Loucy (cell line): ENCODE results near the gene LRBA.
"Not testable (repeated sequence)": the region's sequence is repeated elsewhere in the genome, so short reads cannot be mapped to it uniquely, and the experiment has no call there.

Experiments
- H2AFZ ChIP-seq: fragments of 200-600 bp; sonication (generic); 2 replicates; pipeline ENCODE4 v1.6.0; 2016; ENCODE audit warnings: antibody characterized with exemption, mild to moderate bottlenecking, low read length, moderate library complexity
- H3F3A ChIP-seq: fragments of 200-600 bp; 2 replicates; pipeline ENCODE4 v1.6.0; 2016; ENCODE audit warnings: antibody characterized with exemption, low read depth, mild to moderate bottlenecking
- H3K27me3 ChIP-seq: fragments of 200-600 bp; sonication (generic); 2 replicates; pipeline ENCODE4 v1.6.1; 2014; ENCODE audit warnings: low read length, mild to moderate bottlenecking; ENCODE audit not compliant: insufficient read depth, poor library complexity, severe bottlenecking
- H3K36me3 ChIP-seq: fragments of 200-600 bp; sonication (generic); 2 replicates; pipeline ENCODE4 v1.6.1; 2016; ENCODE audit warnings: low read length; ENCODE audit not compliant: insufficient read depth
- H3K4me1 ChIP-seq: fragments of 200-600 bp; sonication (generic); 2 replicates; pipeline ENCODE4 v1.5.1; 2014; ENCODE audit warnings: low read length, mild to moderate bottlenecking; ENCODE audit not compliant: insufficient read depth, poor library complexity, severe bottlenecking
- H3K4me2 ChIP-seq: fragments of 200-600 bp; sonication (generic); 2 replicates; pipeline ENCODE4 v1.6.0; 2014; ENCODE audit warnings: antibody characterized with exemption, low read length, low read depth, mild to moderate bottlenecking; ENCODE audit not compliant: poor library complexity, severe bottlenecking
- H3K4me3 ChIP-seq: fragments of 200-600 bp; sonication (generic); 2 replicates; pipeline ENCODE4 v1.5.1; 2014; ENCODE audit warnings: low read length, mild to moderate bottlenecking, mixed read lengths; ENCODE audit not compliant: poor library complexity, severe bottlenecking
- H3K79me2 ChIP-seq: fragments of 200-600 bp; sonication (generic); 2 replicates; pipeline ENCODE4 v1.6.1; 2014; ENCODE audit warnings: low read length; ENCODE audit not compliant: insufficient read depth
- H3K9ac ChIP-seq: fragments of 200-600 bp; sonication (generic); 2 replicates; pipeline ENCODE4 v1.6.0; 2014; ENCODE audit warnings: mild to moderate bottlenecking, low read depth, low read length, moderate library complexity; ENCODE audit not compliant: poor library complexity, severe bottlenecking
- H3K9me2 ChIP-seq: fragments of 200-600 bp; sonication (generic); replicated peaks from 2 replicates; pipeline ENCODE4 v1.6.1; 2016; ENCODE audit warnings: low read depth, low read length, mixed read lengths
- H3K9me3 ChIP-seq: fragments of 200-600 bp; sonication (generic); 2 replicates; pipeline ENCODE4 v1.6.1; 2014; ENCODE audit warnings: mild to moderate bottlenecking, antibody characterized with exemption, low read length, low read depth; ENCODE audit not compliant: insufficient read depth
- H4K20me1 ChIP-seq: fragments of 200-600 bp; sonication (generic); 2 replicates; pipeline ENCODE4 v1.6.0; 2014; ENCODE audit warnings: antibody characterized with exemption, low read length, mild to moderate bottlenecking; ENCODE audit not compliant: insufficient read depth, poor library complexity, severe bottlenecking
- EZH2phosphoT487 ChIP-seq: fragments of 200-600 bp; IDR thresholded peaks from 2 replicates; pipeline ENCODE4 v1.6.1; 2018; ENCODE audit warnings: antibody characterized with exemption, mild to moderate bottlenecking, moderate library complexity, borderline replicate concordance
- TF ChIP-seq, protein P1 (sequence below): fragments of 200-600 bp; sonication (generic); conservative IDR thresholded peaks from 2 replicates; pipeline ENCODE4 v1.5.1; 2014; ENCODE audit warnings: mild to moderate bottlenecking, antibody characterized with exemption, low read length

Gene LRBA

DNA sequence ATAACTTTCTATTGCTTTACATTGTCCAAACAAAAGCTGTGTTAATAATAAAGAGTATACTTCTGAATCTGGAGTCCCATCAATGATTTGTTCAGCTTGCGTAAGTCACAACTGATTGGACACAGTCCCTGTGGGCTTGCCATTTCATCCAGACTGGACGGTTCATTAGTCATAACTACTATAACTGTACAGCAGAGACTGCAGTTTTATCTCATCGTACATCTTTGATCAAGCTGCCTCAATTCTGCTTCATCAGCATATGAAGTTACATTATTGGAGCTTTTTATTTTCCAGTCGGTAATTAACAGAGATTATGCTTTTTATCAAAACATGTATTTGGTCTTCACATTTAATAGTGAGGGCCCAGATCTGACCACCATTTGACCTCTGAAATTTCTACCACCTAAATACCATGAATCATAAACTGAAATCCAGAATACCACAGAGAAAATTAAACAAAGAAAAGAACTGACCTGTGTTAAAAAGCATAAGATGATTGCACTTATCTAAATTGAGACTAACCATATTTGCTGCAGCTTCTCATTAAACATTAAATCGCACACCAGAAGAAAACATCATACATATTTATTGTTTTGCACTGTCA is 445.6 kb downstream of the LRBA start:
- no peak overlapping the region for H3K9ac ChIP-seq
- H3K79me2 ChIP-seq: no peaks in the 10 kb centered on the region
- no peaks in the 10 kb centered on the region for H3K36me3 ChIP-seq
- H3K4me2 ChIP-seq: no peak overlapping the region
- no peak overlapping the region for H3K4me3 ChIP-seq
- no peaks in the 10 kb centered on the region for H3K27me3 ChIP-seq
- H3F3A ChIP-seq: no peaks in the 10 kb centered on the region
- no peaks in the 10 kb centered on the region for H4K20me1 ChIP-seq
- no peaks in the 10 kb centered on the region for H3K9me2 ChIP-seq
- H3K4me1 ChIP-seq: peaks cover 26% of the 10 kb centered on the region
- no peaks in the 10 kb centered on the region for H3K9me3 ChIP-seq
- no peak overlapping the region for H2AFZ ChIP-seq
- TF ChIP-seq, protein P1, sequence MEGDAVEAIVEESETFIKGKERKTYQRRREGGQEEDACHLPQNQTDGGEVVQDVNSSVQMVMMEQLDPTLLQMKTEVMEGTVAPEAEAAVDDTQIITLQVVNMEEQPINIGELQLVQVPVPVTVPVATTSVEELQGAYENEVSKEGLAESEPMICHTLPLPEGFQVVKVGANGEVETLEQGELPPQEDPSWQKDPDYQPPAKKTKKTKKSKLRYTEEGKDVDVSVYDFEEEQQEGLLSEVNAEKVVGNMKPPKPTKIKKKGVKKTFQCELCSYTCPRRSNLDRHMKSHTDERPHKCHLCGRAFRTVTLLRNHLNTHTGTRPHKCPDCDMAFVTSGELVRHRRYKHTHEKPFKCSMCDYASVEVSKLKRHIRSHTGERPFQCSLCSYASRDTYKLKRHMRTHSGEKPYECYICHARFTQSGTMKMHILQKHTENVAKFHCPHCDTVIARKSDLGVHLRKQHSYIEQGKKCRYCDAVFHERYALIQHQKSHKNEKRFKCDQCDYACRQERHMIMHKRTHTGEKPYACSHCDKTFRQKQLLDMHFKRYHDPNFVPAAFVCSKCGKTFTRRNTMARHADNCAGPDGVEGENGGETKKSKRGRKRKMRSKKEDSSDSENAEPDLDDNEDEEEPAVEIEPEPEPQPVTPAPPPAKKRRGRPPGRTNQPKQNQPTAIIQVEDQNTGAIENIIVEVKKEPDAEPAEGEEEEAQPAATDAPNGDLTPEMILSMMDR: no peak
- no peak for TF ChIP-seq EZH2phosphoT487

DNA sequence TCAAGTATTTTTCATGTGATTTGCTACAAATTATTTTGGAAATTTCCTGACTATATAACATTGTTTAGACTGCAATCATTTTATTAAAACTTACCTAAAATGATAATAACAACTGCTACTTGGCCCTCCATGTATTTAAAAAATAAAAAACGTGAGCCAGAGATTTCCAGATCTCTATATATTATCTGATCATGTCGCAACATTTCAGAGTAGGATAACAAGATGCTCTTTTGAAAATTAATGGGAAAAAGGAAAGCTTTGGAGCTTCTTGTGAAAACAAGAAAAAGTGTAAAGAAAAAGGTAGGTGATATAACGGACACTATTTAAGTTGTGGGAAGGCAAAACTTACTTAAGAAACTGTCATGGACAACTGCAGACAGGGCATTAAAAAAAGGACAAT is 448.0 kb downstream of the LRBA start:
- no peaks in the 10 kb centered on the region for H4K20me1 ChIP-seq
- H3K9me2 ChIP-seq: no peaks in the 10 kb centered on the region
- peaks cover 10% of the 10 kb centered on the region for H3K4me1 ChIP-seq
- no peaks in the 10 kb centered on the region for H3K36me3 ChIP-seq
- no peaks in the 10 kb centered on the region for H3K9me3 ChIP-seq
- TF ChIP-seq, protein P1: no peak
- no peak for TF ChIP-seq EZH2phosphoT487
- H3F3A ChIP-seq: no peaks in the 10 kb centered on the region
- no peak overlapping the region for H3K4me2 ChIP-seq
- no peaks in the 10 kb centered on the region for H3K79me2 ChIP-seq
- no peaks in the 10 kb centered on the region for H3K27me3 ChIP-seq
- no peak overlapping the region for H2AFZ ChIP-seq
- H3K4me3 ChIP-seq: no peak overlapping the region
- H3K9ac ChIP-seq: no peak overlapping the region

DNA sequence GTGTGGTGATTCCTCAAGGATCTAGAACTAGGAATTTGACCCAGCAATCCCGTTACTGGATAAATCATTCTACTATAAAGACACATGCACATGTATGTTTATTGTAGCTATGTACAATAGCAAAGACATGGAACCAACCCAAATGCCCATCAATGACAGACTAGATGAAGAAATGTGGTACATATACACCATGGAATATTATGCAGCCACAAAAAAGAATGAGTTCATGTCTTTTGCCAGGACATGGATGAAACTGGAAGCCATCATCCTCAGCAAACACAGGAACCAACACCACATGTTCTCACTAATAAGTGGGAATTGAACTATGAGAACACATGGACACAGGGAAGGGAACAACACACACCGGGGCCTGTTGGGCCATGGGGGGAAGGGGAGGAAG is 450.1 kb downstream of the LRBA start:
- not testable (repeated sequence) for H3K27me3 ChIP-seq, H3K9me2 ChIP-seq, H3K79me2 ChIP-seq, H2AFZ ChIP-seq, H3K9me3 ChIP-seq, H3K36me3 ChIP-seq, H3K9ac ChIP-seq, H3F3A ChIP-seq, H3K4me3 ChIP-seq, H4K20me1 ChIP-seq, H3K4me2 ChIP-seq
- peaks cover 10% of the 10 kb centered on the region for H3K4me1 ChIP-seq

DNA sequence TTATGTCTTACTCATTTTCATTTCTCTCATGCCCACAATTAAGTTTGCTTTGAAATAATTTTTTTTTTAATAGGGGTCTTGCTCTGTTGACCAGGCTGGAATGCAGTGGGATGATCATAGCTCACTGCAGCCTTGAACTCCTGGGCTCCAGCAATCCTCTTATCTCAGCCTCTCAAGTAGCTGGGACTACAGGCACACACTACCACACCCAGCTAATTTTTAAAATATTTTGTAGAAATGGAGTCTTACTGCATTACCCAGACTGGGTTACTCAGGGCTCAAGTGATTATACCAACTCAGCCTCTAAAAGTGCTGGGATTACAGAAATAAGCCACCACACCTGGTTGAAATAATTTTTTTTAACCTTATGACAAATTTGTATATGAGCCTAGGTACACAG is 452.3 kb downstream of the LRBA start:
- H3K4me2 ChIP-seq: no peak overlapping the region
- H4K20me1 ChIP-seq: no peaks in the 10 kb centered on the region
- no peaks in the 10 kb centered on the region for H3K9me2 ChIP-seq
- H3K27me3 ChIP-seq: no peaks in the 10 kb centered on the region
- peaks cover 6% of the 10 kb centered on the region for H3K4me1 ChIP-seq
- no peaks in the 10 kb centered on the region for H3F3A ChIP-seq
- TF ChIP-seq, protein P1: no peak
- no peak for TF ChIP-seq EZH2phosphoT487
- H2AFZ ChIP-seq: no peak overlapping the region
- no peak overlapping the region for H3K4me3 ChIP-seq
- no peaks in the 10 kb centered on the region for H3K9me3 ChIP-seq
- H3K9ac ChIP-seq: no peak overlapping the region
- no peaks in the 10 kb centered on the region for H3K79me2 ChIP-seq
- H3K36me3 ChIP-seq: no peaks in the 10 kb centered on the region
